K562 (cell line): ENCODE measurements around the gene IRGQ. TPM values are rescaled to one million over a fixed set of nuclear protein-coding genes. Genes with fewer than 3 reads are reported as not detected.

Source experiments
- ATAC-seq: fragments of 200-7000 bp; cut with Tn5 transposase; 3 replicates; pipeline ENCODE4 v1.9.1; 2020; ENCODE audit warnings: moderate library complexity
- BruUV-seq: library from RNA; stranded (reverse); fragments of 400-500 nt; replicated peaks from 2 replicates; lab custom pipeline; 2021; lab: Mats Ljungman, UMichigan
- CTCF ChIA-PET: fragments of 300-600 bp; formaldehyde crosslinking; extraction: SDS; loops from one replicate; lab custom pipeline; 2021; ENCODE audit warnings: low intra/inter-chr PET ratio; lab: Yijun Ruan, JAX
- POLR2A ChIA-PET: fragments of 300-600, 350-650 bp; sonication (Branson Sonifier 250); formaldehyde crosslinking; extraction: SDS; loops from one replicate; lab custom pipeline; 2021; ENCODE audit warnings: antibody characterized with exemption, inconsistent platforms; lab: Yijun Ruan, JAX
- DNase-seq, 4 experiments: peaks; one replicate each; pipeline versions ENCODE4 v3.0.0 to v3.0.0-alpha.2; 2011 to 2018; ENCODE audit warnings: low spot score in 3 of 4, mixed read lengths in 3 of 4; ENCODE audit errors: extremely low read depth in 1 of 4
- FAIRE-seq: peaks from 2 replicates; lab custom pipeline; 2011; peaks lifted over from hg19 to GRCh38; lab: Jason Lieb, UNC
- H2AFZ ChIP-seq: 2 replicates; pipeline ENCODE4 v1.6.0; 2011; ENCODE audit warnings: low read depth, low read length, control low read depth, inconsistent platforms
- H3K27ac ChIP-seq: fragments of 200-600 bp; 3 replicates; pipeline ENCODE4 v1.8.0; 2011; ENCODE audit warnings: low read depth, mild to moderate bottlenecking, control low read depth, inconsistent platforms, low read length, moderate library complexity, mixed read lengths; ENCODE audit errors: extremely low read depth
- H3K27me3 ChIP-seq, 2 experiments: fragments of 300-600 bp in 1 of 2; 2 replicates in 1 of 2; 3 replicates in 1 of 2; pipeline versions ENCODE4 v1.6.0 to v1.8.0; 2011; ENCODE audit warnings: inconsistent platforms in 2 of 2, low read length in 2 of 2, mild to moderate bottlenecking in 1 of 2, mixed read lengths in 1 of 2, moderate library complexity in 1 of 2; ENCODE audit not compliant: control insufficient read depth in 2 of 2, insufficient read depth in 2 of 2
- H3K36me3 ChIP-seq: fragments of 300-600 bp; 3 replicates; pipeline ENCODE4 v1.8.0; 2011; ENCODE audit warnings: mild to moderate bottlenecking, low read length, inconsistent platforms; ENCODE audit not compliant: control insufficient read depth, insufficient read depth
- H3K4me1 ChIP-seq, 2 experiments: fragments of 200-600 bp in 1 of 2; replicated peaks in 1 of 2; 2 replicates in 1 of 2; 3 replicates in 1 of 2; pipeline versions ENCODE4 v1.5.1 to v1.8.0; 2011; ENCODE audit warnings: inconsistent platforms in 2 of 2, low read length in 2 of 2, mild to moderate bottlenecking in 1 of 2, mixed read lengths in 1 of 2, moderate library complexity in 1 of 2; ENCODE audit not compliant: control insufficient read depth in 2 of 2, insufficient read depth in 2 of 2
- H3K4me2 ChIP-seq: 2 replicates; pipeline ENCODE4 v1.6.1; 2011; ENCODE audit warnings: low read length, control low read depth, inconsistent platforms, mixed read lengths; ENCODE audit not compliant: insufficient read depth
- H3K4me3 ChIP-seq: fragments of 200-600 bp; sonication (generic), shearing (Covaris generic); 2 replicates; pipeline ENCODE4 v1.5.1; 2016; ENCODE audit warnings: control low read depth, inconsistent platforms
- H3K79me2 ChIP-seq: fragments of 200-600 bp; 3 replicates; pipeline ENCODE4 v1.8.0; 2011; ENCODE audit warnings: low read length, inconsistent platforms; ENCODE audit not compliant: control insufficient read depth, insufficient read depth
- H3K9ac ChIP-seq, 2 experiments: 2 replicates each; pipeline versions ENCODE4 v1.6.0 to v1.6.1; 2011; ENCODE audit warnings: low read depth in 2 of 2, low read length in 2 of 2, control low read depth in 1 of 2, inconsistent platforms in 1 of 2, mild to moderate bottlenecking in 1 of 2, mixed read lengths in 1 of 2; ENCODE audit not compliant: insufficient read depth in 1 of 2
- H3K9me1 ChIP-seq: one replicate; pipeline ENCODE4 v1.6.0; 2011; ENCODE audit warnings: inconsistent platforms, mild to moderate bottlenecking, low read length, moderate library complexity; ENCODE audit not compliant: control insufficient read depth, insufficient read depth
- H3K9me3 ChIP-seq: replicated peaks from 2 replicates; pipeline ENCODE4 v1.5.1; 2011; ENCODE audit warnings: low read depth, low read length, inconsistent platforms; ENCODE audit not compliant: control insufficient read depth, insufficient read depth
- H4K20me1 ChIP-seq: replicated peaks from 2 replicates; pipeline ENCODE4 v1.6.1; 2011; ENCODE audit warnings: low read length, inconsistent platforms, mixed read lengths; ENCODE audit not compliant: control insufficient read depth, insufficient read depth
- FOXA3 ChIP-seq, 2 experiments: fragments of 450-650 bp in 1 of 2; sonication (generic) in 1 of 2; formaldehyde crosslinking; IDR thresholded peaks in 1 of 2; conservative IDR thresholded peaks in 1 of 2; 2 replicates each; pipeline versions ENCODE4 v1.4.0 to v1.8.0; 2020 to 2022; ENCODE audit warnings: mild to moderate bottlenecking in 2 of 2, missing genetic modification reagents in 1 of 2
- SREBF2 ChIP-seq: sonication (generic); formaldehyde crosslinking; IDR thresholded peaks from 2 replicates; pipeline ENCODE4 v1.4.0; 2020; ENCODE audit warnings: mild to moderate bottlenecking, missing genetic modification reagents
- TEAD1 ChIP-seq, 2 experiments: fragments of 450-650 bp in 1 of 2; sonication (generic) in 1 of 2; formaldehyde crosslinking; IDR thresholded peaks; 2 replicates each; pipeline versions ENCODE4 v1.4.0 to v1.8.0; 2020 to 2022; ENCODE audit warnings: mild to moderate bottlenecking in 2 of 2, missing genetic modification reagents in 1 of 2
- YY1 ChIP-seq, 3 experiments: IDR thresholded peaks; 2 replicates each; pipeline ENCODE4 v1.6.1; 2011; ENCODE audit warnings: low read length in 2 of 3, mild to moderate bottlenecking in 2 of 3, moderate library complexity in 2 of 3, borderline replicate concordance in 1 of 3, control low read depth in 1 of 3, low read depth in 1 of 3; ENCODE audit not compliant: insufficient read depth in 3 of 3, insufficient replicate concordance in 2 of 3, control insufficient read depth in 1 of 3, insufficient read length in 1 of 3; ENCODE audit errors: extremely low read depth in 1 of 3
- ZC3H11A ChIP-seq: IDR thresholded peaks from 2 replicates; pipeline ENCODE4 v1.6.1; 2012; ENCODE audit warnings: low read depth, low read length, improper control_type of control experiment
- whole genome bisulfite sequencing: fragments of 100-300 bp; shearing (Covaris generic); methylation state at CpG from one replicate; pipeline ENCODE4 v1.1.6; 2016; ENCODE audit warnings: low coverage, mixed read lengths; ENCODE audit not compliant: insufficient coverage; ENCODE audit errors: missing lambda C conversion rate; 5-methylcytosine and 5-hydroxymethylcytosine counted together
- in situ Hi-C: fragments of 300-500 bp; cut with MboI; formaldehyde crosslinking; loops from 4 replicates; pipeline ENCODE4 v1.15.0; 2018; ENCODE audit warnings: inconsistent platforms, mixed read lengths
- intact Hi-C: fragments of 100-400 bp; cut with micrococcal nuclease; formaldehyde crosslinking; loops from 2 replicates; pipeline ENCODE4 v1.14.2; 2022
- polyA plus RNA-seq, 8 experiments: library from polyadenylated mRNA; depleted of rRNA in 4 of 8; stranded (reverse) in 5 of 8; unstranded in 3 of 8; fragments of >200 nt; fragmentation: Nextera tagmentation in 2 of 8; fragmentation: Illumina TruSeq in 1 of 8; extraction: Ambion mirVana in 2 of 8; extraction: Trizol in 1 of 8; gene quantifications; 2 replicates each; pipeline versions ENCODE4 v1.2.1 to v1.2.3, GENCODE V29; 2011 to 2014; ENCODE audit warnings: inconsistent platforms in 1 of 8, missing spikeins in 1 of 8
- total RNA-seq, 7 experiments: library from RNA; depleted of rRNA in 6 of 7; stranded (reverse); fragments of >200 nt in 6 of 7; fragmentation: Illumina TruSeq in 2 of 7; extraction: Trizol in 2 of 7; gene quantifications; 2 replicates each; pipeline versions ENCODE4 v1.2.1 to v1.2.3, GENCODE V29; 2011 to 2021; ENCODE audit warnings: low replicate concordance in 1 of 7

The IRGQ gene
- total and polyA plus RNA-seq, 9 of the 15 experiments (the other 6 are each of a cell fraction or from before 2014, with no cell fraction given) = 3.5 to 19.2 (median 7.9) TPM

GRCh38 chr19:43574424-43575155 lies 21.3 kb downstream of the IRGQ start:
- CTCF ChIA-PET = interaction anchor here (0.6 kb wide), 1 partner anchor 143 kb away, joined by 3 read pairs; no protein-coding TSS in a partner anchor
- H3K36me3 ChIP-seq = peaks cover 10% of the 10 kb centered on the region; the same call in 2 of the 3 replicates
- peaks cover 12% of the 10 kb centered on the region for H3K79me2 ChIP-seq
- 22% methylated on average over 12 of the region's 12 CpGs for WGBS
- H3K27ac ChIP-seq = peak overlapping the region; percentile 83
- H2AFZ ChIP-seq = peak overlapping the region; percentile 97
- peaks cover 5 to 16% of the 10 kb centered on the region in 2 experiments; a peak in 3 of 5 replicates for H3K4me1 ChIP-seq
- no peaks in the 10 kb centered on the region; a peak in 1 of 5 replicates for H3K27me3 ChIP-seq
- H3K4me3 ChIP-seq = peak overlapping the region; percentile 91
- peak overlapping the region; percentile 97 for H3K4me2 ChIP-seq
- in situ Hi-C loops (no loop called here), intact Hi-C loops (loop anchor here (1.0 kb wide), 1 partner anchor 22 kb away; the partner anchor contains the start of genes IRGQ and ZNF576)
- no peak for FAIRE-seq
- H3K9me1 ChIP-seq = no peaks in the 10 kb centered on the region
- no peak for ATAC-seq
- BruUV-seq = TSS peak; percentile 51
- POLR2A ChIA-PET = interaction anchor here (0.7 to 2.0 kb wide), 7 partner anchors 10 to 87 kb away, joined by 3 to 7 read pairs (median 3); partner anchors contain the start of genes IRGQ and ZNF576
- TF ChIP-seq FOXA3 (CRISPR knock-in tag; conservative IDR thresholded peaks at IDR 0.05 in 1 of 2, IDR thresholded peaks at IDR 0.05 in 1 of 2) (peak in 1 of 2 experiments; percentile 15; a peak in 1 of 4 replicates), YY1 (IDR thresholded peaks at IDR 0.05; ENCODE audit: borderline replicate concordance in 1 of 3, control insufficient read depth in 1 of 3, extremely low read depth in 1 of 3, insufficient read depth in 3 of 3, insufficient read length in 1 of 3, insufficient replicate concordance in 2 of 3, low read depth in 1 of 3, low read length in 2 of 3) (peak in 1 of 3 experiments; percentile 48), ZC3H11A (0 out of 2 replicates have a peak, but pooled peaks have one; percentile 8), SREBF2 (no peak), TEAD1 (CRISPR knock-in tag; IDR thresholded peaks at IDR 0.05) (0 out of 4 replicates have a peak, but pooled peaks of 1 of the 2 experiments have one; percentile 46)
- peak overlapping the region; percentile 92 to 93 for H3K9ac ChIP-seq
- H3K9me3 ChIP-seq = no peaks in the 10 kb centered on the region
- H4K20me1 ChIP-seq = no peaks in the 10 kb centered on the region; the same call in 1 of the 2 replicates
- no peak for DNase-seq
